Sigmoid colon (tissue), 4 donors: ENCODE data around the gene TGFB3.

Experiments
- CTCF ChIP-seq, 4 experiments: fragments of 450-650 bp in 3 of 4; fragments of 200-600 bp in 1 of 4; IDR thresholded peaks; one replicate each; pipeline ENCODE4 v1.5.1; 2016 to 2019; ENCODE audit warnings: antibody characterized with exemption in 4 of 4, mild to moderate bottlenecking in 3 of 4, moderate library complexity in 2 of 4
- POLR2A ChIP-seq, 2 donors: fragments of 450-650 bp; IDR thresholded peaks; one replicate each; pipeline ENCODE4 v1.6.1; 2016; ENCODE audit warnings: antibody characterized with exemption in 2 of 2, mild to moderate bottlenecking in 2 of 2, moderate library complexity in 2 of 2
- POLR2AphosphoS5 ChIP-seq, 4 donors: sonication (generic); formaldehyde crosslinking; IDR thresholded peaks; one replicate each; pipeline ENCODE4 v1.6.1; 2017; ENCODE audit warnings: antibody characterized with exemption in 4 of 4

DNA sequence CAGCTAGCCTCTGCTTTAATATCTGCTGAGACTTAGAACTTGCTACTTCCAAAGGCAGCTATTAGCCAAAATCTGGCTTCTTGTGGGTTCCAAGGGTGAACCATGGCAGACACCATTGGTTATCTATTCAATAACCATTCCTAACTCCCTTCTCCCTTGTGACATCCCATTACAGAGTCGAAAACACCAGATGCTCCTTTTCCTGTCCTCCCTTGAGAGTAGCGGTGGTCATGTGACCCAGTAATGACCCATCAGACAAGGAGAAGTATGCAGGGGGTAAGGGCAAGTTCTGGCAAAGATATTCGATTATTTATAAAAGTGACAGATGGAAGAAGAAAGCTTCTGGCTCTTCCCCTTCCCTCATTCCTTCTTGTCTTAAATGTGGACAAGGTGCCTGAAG, 20.1 kb downstream of the TGFB3 start:
- no peak for TF ChIP-seq CTCF (IDR thresholded peaks at IDR 0.05)
- no peak for TF ChIP-seq POLR2A (IDR thresholded peaks at IDR 0.05)
- TF ChIP-seq POLR2AphosphoS5 (IDR thresholded peaks at IDR 0.05) = no peak
